GM18505 (cell line): ENCODE measurements around the gene KCNJ16.
"Not testable (repeated sequence)": the region's sequence is repeated elsewhere in the genome, so short reads cannot be mapped to it uniquely, and the experiment has no call there.

Experiments used
- ATAC-seq: cut with Tn5 transposase; IDR thresholded peaks from one replicate; pipeline ENCODE4 v1.9.1; 2021; ENCODE audit not compliant: unreplicated experiment
- POLR2A ChIP-seq: IDR thresholded peaks from 4 replicates; pipeline ENCODE4 v1.6.1; 2011; ENCODE audit warnings: borderline replicate concordance; ENCODE audit not compliant: insufficient read depth, insufficient read length; ENCODE audit errors: extremely low read depth

Gene KCNJ16

GRCh38 chr17:70074956-70075355 is at the start of gene KCNJ16:
Gene KCNJ16, plus strand, starts transcription at chr17:70075225. Its CDS starts 56,863 bp downstream, at chr17:70132088.
- no peak for ATAC-seq
- no peak for TF ChIP-seq POLR2A

DNA sequence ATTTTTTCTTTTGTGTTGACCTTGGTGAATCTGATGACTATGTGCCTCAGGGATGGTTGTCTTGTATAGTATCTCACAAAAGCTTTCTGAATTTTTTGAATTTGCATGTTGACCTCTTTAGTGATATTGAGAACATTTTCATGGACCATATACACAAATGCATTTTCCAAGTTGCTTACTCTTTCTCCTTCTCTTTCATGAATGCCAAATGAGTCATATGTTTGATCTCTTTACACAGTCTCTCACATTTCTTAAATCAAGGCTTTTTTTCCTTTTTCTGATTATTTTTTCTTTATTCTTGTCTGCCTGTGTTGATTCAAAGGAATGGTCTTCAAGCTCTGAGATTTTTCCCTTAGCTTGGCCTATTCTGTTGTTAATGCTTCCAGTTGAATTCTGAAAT is 46.6 kb upstream of the KCNJ16 start:
- ATAC-seq: no peak
- TF ChIP-seq POLR2A: no peak

- ATAC-seq: no peak
- no peak for TF ChIP-seq POLR2A
Observed at GRCh38 chr17:70028978-70029767, 45.9 kb upstream of the KCNJ16 start.

- no peak for ATAC-seq
- no peak for TF ChIP-seq POLR2A
Observed at GRCh38 chr17:70030371-70030770, 44.7 kb upstream of the KCNJ16 start.

DNA sequence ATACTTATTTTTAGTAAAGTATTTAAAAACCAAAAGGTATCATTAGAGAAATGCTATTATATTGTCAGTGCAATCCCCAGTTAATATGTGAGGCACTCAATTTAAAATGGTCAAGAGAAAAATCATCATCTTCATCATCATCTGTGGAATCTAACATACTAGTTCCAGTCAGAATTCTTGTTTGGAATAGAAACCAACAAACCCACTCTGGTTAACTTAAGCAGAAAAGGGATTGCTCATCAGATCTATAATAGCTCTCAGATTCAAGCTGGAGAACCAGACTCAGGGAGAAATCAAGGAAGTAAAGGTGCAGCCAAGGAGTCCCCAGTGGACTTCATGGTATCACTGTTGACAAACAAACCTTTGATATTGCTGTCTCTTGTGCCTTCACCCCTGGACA is 43.7 kb upstream of the KCNJ16 start:
- no peak for TF ChIP-seq POLR2A
- ATAC-seq: no peak

- no peak for TF ChIP-seq POLR2A
Observed at GRCh38 chr17:70033165-70033564, 41.9 kb upstream of the KCNJ16 start.

DNA sequence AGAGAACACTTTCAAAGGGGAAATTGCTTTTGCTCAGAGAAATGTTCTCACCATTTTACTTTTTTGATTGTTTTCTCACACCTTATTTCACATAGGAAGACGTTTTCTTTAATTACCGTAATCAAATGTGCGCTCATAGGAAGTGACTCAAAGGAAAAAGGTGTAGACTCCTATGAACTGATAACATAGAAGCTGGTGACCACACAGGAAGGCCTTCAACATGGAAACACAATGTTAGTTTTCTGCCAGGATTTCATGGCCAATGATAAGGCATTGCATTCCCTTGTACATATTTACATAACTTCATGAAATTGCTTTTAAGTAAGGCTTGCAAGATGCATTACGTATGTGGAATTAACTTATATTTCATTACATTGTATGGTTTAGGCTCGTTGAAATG is 40.9 kb upstream of the KCNJ16 start:
- no peak for ATAC-seq
- no peak for TF ChIP-seq POLR2A

More at GRCh38 chr17:70033165-70033564, 41.9 kb upstream of the KCNJ16 start:
- ATAC-seq: no peak

DNA sequence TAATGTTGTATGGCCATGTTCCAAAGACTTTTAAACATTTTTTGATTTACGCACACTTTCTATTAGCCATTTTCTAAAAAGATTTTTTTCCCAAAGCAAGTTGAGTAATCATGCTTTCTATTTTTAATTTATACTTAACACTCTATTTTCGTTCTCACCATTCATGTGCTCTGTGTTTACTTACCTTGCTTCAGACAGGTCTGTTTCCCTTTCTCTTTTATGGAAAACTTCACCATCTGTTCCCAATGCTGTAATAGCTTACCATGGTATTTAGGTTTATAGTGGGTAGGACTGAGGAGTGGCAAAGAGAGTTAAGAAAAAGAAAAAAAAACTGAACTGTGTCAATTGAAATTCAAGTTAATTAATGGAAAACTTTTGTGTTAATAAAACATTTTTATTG is 37.5 kb upstream of the KCNJ16 start:
- no peak for TF ChIP-seq POLR2A
- ATAC-seq: no peak

- no peak for ATAC-seq
- no peak for TF ChIP-seq POLR2A
Observed at GRCh38 chr17:70040336-70040735, 34.7 kb upstream of the KCNJ16 start.

DNA sequence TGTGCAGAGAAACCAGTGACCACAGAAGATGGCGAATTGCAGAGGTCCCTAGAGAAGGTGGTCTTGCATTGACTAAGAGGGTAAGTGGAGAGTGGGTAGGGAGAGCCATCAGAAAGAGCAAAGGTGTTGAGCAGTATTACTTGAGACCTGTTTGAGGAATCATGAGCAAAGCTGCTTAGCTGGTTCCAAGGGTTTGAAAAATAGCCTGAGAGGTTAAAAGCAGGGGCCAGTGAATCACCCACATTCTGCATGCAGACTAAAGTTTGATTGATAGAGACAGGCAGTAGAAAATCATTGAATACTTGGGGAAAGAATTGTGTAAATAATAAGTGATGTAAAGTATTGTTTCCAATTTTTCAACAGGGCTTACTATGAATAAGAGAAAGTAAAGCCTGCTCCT is 34.0 kb upstream of the KCNJ16 start:
- no peak for ATAC-seq
- TF ChIP-seq POLR2A: no peak

DNA sequence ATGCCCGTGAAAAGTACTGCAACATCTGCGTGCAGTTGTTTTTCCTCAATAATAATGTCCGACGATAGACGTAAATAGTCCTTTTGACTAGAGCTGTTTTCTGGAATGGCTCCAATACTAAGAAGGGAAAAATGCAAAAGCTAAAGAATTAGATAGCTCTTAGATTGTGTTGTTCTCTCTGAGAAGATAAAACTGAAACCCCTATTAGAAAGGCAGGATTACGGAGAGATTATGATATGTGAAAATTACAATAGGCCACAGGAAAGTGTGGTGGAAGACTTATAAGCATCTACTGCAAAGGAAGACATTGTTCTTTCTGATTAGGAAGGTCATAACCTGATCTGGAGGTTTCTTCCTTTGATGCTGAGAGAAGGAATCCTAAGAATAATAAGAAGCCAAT is 33.5 kb upstream of the KCNJ16 start:
- no peak for TF ChIP-seq POLR2A
- ATAC-seq: no peak

DNA sequence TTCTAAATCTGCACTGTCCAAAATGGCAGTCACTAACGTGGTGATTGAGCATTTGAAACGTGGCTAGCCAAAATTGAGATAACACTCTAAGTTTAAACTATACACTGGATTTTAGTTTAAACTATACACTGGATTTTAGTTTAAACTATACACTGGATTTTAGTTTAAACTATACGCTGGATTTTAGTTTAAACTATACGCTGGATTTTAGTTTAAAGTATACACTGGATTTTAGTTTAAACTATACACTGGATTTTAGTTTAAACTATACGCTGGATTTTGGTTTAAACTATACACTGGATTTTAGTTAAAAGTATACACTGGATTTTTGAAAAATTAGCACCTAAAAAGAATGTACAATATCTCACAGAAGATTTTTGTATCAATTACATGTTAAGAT is 29.2 kb upstream of the KCNJ16 start:
- ATAC-seq: not testable (repeated sequence)

DNA sequence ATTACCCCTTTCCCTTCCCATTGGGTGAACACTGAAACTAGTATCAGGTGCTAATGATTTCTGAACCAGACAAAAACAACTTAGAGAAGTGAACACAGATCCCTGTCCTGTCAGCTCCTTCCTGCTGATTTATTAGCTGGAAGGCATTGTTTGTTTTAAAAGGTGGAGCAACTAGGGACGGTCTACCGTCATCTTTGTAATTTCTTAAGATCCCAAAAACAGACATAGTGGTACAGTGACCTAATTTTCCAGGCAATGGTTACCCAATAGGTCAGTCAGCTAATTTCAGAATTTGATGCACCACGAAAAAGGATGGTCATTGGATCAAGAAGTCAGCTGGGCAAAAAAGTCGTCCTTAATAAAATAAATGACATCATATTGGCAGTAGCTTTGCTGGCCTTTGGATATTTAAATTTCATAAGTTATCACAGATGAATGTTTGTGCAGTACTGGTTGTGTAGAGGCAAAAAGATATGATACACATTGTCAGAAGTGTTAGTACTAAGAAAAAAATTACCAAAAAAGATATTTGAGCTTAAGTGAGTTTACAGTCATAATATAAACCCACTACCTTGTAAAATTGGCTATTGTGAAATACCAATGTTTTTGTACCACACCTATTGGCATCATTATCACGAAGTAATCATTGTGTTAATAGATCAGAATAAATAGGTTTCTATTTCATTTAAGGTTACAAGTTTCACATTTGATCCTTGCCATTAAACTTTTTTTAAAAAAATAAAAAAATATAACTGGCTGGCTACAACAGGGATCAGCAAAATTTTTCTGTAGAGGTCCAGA is 27.2 kb upstream of the KCNJ16 start:
- ATAC-seq: no peak

DNA sequence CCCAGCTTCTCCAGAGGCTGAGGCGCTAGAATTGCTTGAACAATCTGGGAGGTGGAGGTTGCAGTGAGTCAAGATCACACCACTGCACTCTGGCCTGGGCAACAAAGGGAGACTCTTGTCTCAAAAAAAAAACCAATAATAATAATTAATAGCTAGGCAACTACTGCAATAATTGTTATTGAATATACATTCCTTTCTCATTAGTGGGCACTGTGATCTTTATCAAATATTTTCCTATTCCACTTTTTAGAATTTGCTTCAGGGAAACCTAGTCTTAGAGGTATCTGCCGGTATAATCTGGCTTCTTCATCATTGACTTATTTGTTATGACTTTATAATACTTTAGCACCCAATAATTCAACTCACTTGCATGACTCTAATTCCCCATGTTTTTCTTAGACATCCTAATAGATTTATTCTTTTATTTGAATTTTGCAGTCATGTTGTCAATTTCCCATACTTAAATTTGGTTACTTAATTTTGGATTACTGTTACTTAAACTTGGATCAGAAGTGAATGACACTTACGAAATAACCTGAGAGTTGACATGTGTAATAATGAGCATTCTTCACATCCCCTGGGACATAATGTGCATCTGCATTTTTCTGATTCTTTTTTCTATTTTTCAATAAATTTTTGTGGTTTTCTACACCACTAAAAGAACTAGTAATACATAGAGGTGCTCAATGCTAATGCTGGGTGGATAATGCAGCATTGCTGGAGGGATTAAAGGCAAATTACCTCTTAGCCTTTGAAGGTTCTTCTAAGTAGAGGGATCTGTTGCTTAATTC is 25.0 kb upstream of the KCNJ16 start:
- no peak for TF ChIP-seq POLR2A
- no peak for ATAC-seq

More for the DNA sequence above, 27.2 kb upstream of the KCNJ16 start:
- TF ChIP-seq POLR2A: no peak

- no peak for TF ChIP-seq POLR2A
- ATAC-seq: no peak
Observed at GRCh38 chr17:70050931-70051330, 24.1 kb upstream of the KCNJ16 start.
